ENCODE data around the gene PNPO.
"Not testable (repeated sequence)": the region's sequence is repeated elsewhere in the genome, so short reads cannot be mapped to it uniquely, and the experiment has no call there.

Gene PNPO

GRCh38 chr17:47918006-47918405 lies 23.4 kb upstream of the PNPO start:
- H3K4me3 ChIP-seq (ENCODE audit: low read depth, low read length), result no peak overlapping the region
- DNase-seq (ENCODE audit: low read depth), result no peak
- no peak for TF ChIP-seq CTCF (IDR thresholded peaks at IDR 0.05; ENCODE audit: control insufficient read depth, extremely low read depth, insufficient read depth)

- no peak for TF ChIP-seq CTCF (IDR thresholded peaks at IDR 0.05; ENCODE audit: control insufficient read depth, extremely low read depth, insufficient read depth)
- no peak for DNase-seq (ENCODE audit: low read depth)
- H3K4me3 ChIP-seq (ENCODE audit: low read depth, low read length), result no peak overlapping the region
These were observed 22.4 kb upstream of the PNPO start for GRCh38 chr17:47918991-47919390.

- not testable (repeated sequence) for H3K4me3 ChIP-seq (ENCODE audit: low read depth, low read length); DNase-seq (ENCODE audit: low read depth)
These were observed 21.5 kb upstream of the PNPO start for GRCh38 chr17:47919889-47920288.

- DNase-seq (ENCODE audit: low read depth), result no peak
- TF ChIP-seq CTCF (IDR thresholded peaks at IDR 0.05; ENCODE audit: control insufficient read depth, extremely low read depth, insufficient read depth), result no peak
- H3K4me3 ChIP-seq (ENCODE audit: low read depth, low read length), result no peak overlapping the region
These were observed 16.3 kb upstream of the PNPO start for GRCh38 chr17:47924785-47925677.

- H3K4me3 ChIP-seq (ENCODE audit: low read depth, low read length), result no peak overlapping the region
- TF ChIP-seq CTCF (IDR thresholded peaks at IDR 0.05; ENCODE audit: control insufficient read depth, extremely low read depth, insufficient read depth), result no peak
- DNase-seq (ENCODE audit: low read depth), result no peak
These were observed 15.7 kb upstream of the PNPO start for GRCh38 chr17:47925678-47925988.

- no peak overlapping the region for H3K4me3 ChIP-seq (ENCODE audit: low read depth, low read length)
- TF ChIP-seq CTCF (IDR thresholded peaks at IDR 0.05; ENCODE audit: control insufficient read depth, extremely low read depth, insufficient read depth), result no peak
These were observed 13.5 kb upstream of the PNPO start for GRCh38 chr17:47927821-47928400.

GRCh38 chr17:47928415-47928814 lies 13.0 kb upstream of the PNPO start:
- no peak overlapping the region for H3K4me3 ChIP-seq (ENCODE audit: low read depth, low read length)
- TF ChIP-seq CTCF (IDR thresholded peaks at IDR 0.05; ENCODE audit: control insufficient read depth, extremely low read depth, insufficient read depth), result no peak
- DNase-seq (ENCODE audit: low read depth), result no peak

More at GRCh38 chr17:47927821-47928400, 13.5 kb upstream of the PNPO start:
- DNase-seq (ENCODE audit: low read depth), result no peak

Measured in LNCaP clone FGC (cell line).